Esophagus mucosa (tissue), 1 donor: ENCODE measurements around the gene RNF220. TPM values are rescaled to one million over a fixed set of nuclear protein-coding genes. Genes with fewer than 3 reads are reported as not detected.

ENCODE experiments used
- ATAC-seq: fragments of 200-7000 bp; cut with Tn5 transposase; one replicate; pipeline ENCODE4 v1.9.1; 2020
- total RNA-seq: library from RNA; stranded (reverse); gene quantifications from one replicate; pipeline ENCODE4 v1.2.4, GENCODE V29; 2023
- donor health status: DM: yes; HTN: yes; CAD: no.

Gene RNF220
- 29.4 TPM for total RNA-seq

DNA sequence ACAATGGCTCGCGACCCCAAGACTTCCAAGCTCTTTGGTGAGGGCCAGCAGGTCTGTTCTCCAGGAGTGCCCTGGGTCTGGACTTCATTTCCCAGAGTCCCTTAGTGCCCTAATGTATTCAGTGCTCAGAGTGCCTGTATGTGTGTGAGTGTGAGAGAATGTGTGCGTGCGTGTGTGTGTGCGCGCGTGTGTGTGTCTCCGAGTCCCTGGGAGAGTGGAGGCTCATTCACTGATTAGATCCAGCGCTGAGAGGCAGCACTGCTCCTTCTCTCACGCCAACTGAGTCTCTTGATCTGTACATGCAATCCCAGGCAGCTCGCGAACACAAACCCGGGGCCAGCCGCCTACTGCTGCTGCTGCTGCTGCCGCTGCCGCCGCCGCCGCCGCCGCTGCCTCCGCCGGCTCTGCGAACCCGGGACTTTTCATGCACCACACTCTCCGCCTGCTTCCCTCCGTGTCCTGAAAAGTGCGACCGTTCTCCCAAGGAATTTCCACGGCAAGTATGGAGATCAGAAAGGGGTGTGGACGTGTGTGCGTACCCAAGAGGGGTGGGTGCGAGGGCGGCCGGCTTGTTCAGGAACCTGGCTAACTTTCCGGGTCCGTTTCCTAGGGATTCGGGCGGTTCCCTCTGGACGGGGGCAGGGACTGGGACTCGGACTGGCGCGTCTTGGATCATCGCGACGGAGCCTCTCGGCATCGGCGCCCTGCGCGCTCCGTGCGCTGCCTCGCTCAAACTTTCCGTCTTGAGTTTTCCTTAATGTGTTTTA is at the start of gene RNF220:
RNF220 (plus strand) TSS at position 225 of the 767 bp plus-strand sequence.
- ATAC-seq = peak; percentile 67

DNA sequence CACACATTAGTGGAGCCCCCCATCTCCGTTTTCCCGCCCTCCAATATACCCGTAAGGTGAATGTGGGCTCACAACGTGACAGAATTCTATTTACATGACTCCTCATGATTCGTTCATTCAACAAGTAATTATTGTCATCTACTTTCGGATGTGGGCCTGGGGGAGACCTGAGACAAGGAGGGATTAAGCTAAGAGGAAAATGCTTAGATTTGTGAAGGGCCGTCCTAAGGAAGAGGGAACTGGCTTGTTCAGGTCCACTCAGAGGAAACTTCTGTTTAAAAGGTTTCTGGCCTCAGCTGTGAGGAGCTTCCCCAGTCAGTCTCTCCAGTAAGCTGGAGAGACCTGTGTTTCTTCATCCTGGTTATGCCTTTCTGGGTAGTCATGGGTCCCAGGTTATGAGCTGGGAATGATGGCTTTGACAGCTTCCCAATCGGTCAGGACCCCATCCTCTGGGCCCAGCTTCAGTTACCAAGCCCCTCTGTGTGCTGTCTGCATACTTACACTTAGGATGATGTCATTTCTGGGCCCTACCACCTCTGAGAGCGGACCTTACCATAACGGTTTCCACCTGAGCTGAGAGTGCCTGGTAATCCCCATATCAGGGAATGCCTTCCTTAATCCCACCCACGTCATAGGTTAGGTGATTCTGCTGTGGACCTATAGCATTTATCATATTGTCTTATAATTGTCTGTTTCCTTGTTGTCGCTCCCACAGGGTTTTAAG is 49.3 kb upstream of the RNF220 start:
- no peak for ATAC-seq

DNA sequence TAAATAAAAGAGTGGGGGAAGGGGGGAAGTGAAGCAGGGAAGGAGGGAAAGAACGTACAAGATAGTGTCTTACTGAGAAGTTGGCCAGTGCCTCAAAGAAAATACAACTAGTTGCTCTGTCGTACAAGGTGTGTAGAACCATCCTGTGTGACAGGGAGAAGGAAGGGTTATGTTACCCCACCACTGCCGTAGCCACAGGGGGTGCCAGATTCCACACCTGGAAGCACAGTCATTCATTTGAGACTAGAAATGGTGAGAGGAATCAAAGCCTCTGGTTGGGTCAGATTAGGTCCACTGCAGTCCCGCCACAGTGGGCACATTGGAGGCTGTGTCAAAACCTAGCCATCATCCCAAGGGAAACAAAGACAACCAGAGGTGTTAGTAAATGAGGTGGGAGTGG is 47.3 kb upstream of the RNF220 start:
- ATAC-seq = no peak

DNA sequence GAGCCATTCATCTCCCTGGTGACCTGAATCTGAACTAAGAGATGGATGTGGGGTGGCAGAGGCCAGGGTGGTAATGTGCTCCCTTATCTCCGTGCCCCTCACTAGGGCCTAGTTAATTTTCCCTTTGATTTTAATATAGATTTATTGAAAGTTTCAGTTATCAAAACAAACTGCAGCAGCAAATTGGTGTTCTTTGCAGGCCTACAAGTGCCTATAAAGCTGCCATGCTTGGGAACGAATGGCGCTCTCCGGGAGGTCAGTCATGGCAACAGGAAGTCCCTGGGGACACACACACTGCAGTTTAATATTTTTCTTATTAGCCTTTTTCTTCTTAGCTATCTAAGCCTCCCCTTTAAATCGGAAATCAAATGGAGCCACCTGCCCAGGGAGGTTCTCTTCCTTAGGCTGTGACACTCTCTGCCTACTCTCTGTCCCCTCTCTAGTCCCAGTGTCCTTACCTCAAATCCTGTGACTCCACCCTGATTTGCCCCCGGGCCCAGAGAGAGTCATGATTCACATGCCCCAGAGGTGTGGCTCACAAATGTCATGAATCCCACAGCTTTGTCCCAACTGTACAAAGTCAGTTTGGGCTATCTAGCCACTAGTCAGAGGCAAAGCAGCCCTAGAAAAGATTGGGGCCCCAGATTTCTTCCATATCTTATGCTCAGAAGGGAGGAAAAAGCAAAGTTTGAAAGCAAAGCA is 45.7 kb upstream of the RNF220 start:
- no peak for ATAC-seq

DNA sequence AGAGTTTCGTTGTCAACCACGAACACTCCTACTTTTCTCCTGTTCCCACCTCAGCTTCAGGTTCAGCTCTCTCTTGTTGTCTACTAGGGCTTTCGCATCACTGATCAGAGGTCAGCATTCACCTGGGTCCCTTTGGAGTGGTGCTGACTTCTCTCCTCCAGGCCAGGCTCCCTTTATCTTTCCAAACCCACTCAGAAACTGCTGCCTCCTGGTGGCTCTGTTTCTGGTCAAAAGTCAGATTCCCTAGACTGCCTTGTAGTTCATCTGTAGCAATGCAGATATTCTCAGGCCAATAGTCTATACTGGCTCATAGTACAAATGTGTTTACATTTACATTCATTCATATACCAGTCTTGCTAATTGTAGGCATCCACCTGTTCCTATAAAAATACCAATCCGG is 43.6 kb upstream of the RNF220 start:
- no peak for ATAC-seq

DNA sequence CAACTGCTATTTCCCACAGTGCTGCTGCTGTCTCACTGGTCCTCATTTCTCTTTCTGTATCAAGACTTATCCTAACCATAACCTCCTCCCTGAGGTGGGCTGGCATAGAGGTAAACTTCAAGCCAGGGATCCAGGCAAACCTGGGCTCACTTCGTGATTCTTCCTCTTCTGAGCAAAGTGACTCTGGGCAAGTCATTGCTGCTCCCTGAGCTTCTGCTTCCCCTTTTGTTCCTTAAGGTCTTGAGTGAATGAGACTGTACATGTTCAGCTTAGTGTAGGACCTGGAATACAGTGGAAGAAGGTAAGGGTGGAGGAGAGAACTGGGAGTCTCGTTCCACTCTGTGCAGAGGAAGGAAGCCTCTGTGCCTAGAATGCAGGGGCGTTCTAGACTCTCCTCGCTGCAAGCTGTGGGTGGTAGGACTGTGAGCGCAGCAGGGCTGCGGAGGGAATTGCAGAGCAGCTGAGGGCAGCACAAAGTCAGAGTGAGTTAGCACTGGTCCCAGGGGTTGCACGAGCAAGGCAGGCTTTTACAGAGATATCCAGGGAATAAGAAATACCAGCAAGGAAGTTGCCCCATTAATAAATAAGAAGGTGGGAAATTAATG is 38.6 kb upstream of the RNF220 start:
- ATAC-seq = no peak

DNA sequence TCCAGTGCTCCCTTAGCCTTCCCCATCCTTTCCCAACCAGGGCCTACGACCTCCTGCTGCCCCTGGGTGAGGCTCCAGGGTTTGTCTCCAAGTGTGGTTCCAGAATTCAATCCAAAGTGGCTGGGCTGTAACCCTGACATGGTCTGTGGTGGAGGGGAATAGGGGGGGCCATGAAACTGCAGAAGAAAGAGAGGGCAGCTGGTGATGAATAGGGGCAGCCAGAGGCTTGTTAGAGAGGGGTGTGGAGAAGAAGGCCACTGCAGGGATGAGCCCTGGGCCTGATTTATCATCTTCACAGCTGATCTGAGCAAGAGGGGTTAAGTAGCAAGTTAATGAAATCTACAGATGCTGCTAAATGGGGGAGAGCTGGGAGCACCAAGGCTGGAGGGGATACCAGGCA is 37.1 kb upstream of the RNF220 start:
- ATAC-seq = no peak

DNA sequence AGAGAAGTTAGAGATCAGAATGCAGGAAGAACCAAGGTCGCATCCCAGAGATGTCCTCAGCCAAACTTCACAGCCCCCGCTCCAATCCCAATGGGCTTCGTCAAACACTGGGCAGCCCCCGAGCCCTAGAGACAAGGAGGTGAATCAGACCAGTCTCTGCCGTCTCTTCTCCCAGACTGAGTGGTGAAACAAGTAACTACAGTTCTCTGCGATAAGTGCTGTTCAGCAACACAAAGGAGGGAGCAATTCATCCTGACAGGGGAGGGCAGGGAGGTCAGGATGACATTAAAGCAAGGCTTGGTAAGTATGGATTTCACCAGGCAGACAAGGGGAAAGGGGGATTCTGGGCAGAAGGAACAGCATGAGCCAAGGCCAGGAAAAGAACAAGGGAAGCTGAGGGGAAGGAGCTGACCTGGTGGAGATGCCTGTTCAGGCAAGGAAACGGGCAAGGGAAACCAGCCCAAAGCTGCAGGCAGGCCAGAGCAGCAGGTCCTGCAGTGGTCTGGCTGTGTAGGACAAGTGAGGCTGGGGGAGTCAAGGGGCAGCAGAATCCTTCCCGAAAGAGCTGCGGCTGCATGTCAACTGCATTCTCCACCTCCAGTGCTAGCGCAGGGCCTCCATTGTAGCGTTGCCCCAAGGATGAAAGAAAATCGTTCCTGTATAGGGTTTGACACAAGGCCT is 36.4 kb upstream of the RNF220 start:
- ATAC-seq = no peak

DNA sequence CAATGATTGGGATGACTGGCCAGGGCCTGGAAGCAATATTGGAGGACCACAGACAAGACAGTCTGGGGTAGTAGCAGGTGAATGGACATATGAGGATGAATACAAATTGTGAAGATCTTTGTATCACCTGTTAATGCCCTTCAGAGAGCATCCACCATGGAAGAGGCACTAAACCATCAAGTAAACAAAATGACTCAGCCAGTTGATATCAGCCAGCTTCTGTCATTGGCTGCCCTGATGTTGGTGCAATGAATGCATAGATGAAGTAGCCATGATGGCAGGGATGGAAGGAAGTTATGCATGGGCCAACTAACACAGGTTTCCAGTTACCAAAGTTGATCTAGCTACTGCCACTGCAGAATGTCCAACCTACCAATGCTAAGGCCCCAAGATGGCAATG is 33.8 kb upstream of the RNF220 start:
- ATAC-seq = no peak

DNA sequence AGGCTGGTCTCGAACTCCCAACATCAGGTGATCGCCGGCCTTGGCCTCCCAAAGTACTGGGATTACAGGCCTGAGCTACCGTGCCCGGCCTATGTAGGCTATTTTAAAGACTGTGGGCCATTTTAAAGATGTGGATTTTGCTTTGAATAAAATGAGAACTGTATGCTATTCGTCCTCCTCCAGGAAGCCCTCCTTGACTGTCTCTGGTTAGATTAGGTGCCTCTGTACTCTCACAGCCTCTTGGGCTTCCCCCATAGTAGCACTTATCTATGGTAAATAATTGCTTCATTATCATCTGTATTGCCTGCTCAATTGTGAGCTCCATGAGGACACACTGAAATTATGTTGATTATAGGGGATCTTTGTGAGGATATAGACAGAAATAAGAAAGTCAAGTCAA is 29.5 kb upstream of the RNF220 start:
- ATAC-seq = no peak

DNA sequence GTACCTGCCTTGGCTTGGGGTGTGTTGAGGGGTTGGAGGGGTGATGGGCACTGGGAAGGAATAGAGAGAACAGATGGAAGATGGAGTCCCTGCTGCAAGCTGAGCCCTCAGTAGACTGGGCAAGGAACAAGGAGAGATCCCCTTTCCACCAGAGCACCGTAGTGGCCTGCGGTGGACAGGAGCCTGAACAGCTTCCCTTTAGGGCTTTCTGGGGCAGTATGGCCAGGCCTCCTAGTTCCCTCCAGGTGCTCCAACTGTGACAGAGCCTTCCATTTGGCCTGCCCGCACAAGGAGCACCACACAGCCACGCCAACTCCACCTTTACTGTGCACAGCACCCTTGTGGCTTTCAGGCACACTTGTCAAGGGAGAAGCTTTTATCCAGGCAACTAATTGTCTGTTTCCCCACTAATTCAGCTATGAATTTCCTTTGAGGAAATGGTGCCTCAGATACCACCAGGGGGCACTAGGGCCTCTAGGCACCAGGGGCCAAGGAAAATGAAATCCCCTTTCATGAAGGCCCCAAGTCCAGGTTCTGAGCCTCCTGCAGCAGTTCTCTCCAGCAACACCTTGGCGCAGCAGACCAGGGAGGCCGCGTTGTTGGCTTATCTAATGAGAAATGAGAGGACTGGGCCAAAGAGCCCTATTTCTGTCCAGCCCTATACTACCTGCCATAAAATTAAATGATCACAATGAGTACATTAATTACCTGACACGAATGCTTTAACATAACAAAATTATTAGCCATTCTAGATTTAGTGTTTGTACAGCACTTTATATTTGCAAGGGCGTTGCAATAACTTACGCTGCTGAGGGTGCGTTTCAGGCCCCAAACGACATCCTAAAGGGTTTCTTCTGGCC is 26.9 kb upstream of the RNF220 start:
- ATAC-seq = no peak

DNA sequence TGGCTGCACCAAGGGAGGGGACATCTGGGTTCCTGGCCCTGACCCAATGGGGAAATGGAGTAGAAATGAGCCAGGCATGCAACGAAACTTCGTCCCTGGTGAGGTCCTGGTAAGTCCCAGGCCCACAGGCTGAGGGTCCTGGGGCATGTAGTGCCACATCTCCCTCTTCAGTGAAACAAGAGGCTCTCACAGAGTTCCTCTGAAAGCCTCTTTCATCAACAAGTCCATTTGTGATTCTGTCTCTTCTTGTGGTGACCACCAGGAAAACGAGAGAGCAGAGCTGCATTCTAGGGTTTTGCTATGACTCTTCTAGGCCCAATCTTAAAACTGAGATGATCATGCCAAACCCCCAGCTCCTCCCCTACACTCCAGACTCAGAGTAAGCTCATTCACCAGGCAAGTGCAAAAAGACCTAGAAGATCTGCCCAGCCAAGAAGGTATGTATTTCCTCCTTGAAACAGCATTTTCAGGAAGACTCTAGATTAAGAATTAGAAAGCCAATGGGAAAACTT is 24.3 kb upstream of the RNF220 start:
- ATAC-seq = no peak

DNA sequence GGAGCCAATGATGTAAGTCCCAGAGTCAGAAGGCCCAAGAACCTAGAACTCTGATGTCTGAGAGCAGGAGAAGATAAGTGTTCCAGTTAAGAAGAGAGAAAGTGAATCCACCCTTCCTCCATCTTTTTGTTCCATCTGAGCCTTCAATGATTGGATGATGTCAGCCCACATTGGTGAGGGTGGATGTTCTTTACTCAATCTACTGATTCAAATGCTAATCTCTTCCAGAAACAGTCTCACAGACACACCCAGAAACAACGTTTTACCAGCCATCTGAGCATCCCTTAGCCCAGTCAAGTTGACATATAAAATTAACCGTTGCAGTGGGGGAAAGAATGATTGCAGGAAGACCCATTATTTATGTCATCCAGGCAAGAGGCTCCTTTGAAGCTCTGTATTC is 16.5 kb upstream of the RNF220 start:
- no peak for ATAC-seq

DNA sequence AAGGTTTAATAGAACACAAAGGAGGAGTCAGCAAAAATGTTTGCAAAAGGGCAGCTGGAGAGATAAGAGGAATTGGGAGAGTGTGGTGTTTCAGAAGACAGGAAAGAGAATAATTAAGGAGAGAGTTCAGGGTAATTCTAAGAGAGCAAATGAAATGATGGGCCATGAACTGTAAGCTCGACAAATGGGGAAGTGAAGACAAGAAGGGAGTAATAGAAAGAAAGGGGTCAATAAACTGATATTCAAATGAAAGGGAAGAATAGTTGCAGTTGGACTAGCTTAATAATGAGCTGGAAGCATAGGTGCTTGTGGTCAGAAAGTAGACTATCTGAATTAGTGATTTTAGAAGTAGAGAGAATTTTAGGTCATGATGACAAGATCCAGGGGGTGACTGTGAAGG is 15.6 kb upstream of the RNF220 start:
- ATAC-seq = no peak

DNA sequence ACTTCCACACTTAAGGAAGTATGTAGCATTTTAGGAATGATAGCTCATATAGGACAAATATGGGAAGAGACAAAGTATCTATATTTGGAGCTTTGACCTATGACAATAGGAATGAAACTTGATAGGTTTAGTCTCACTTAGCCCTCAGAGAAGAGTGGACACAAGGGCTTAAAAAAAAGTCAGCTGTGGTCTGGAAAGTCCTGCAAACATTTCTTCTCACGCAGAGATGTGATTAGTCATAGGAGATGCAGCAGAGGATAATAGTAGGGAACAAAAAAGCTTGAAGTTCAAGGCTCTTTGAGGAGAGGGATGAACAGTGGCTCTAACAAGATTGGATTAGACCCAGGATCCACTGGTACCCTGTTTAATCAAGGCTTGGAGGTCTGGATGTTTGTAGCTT is 14.8 kb upstream of the RNF220 start:
- no peak for ATAC-seq

DNA sequence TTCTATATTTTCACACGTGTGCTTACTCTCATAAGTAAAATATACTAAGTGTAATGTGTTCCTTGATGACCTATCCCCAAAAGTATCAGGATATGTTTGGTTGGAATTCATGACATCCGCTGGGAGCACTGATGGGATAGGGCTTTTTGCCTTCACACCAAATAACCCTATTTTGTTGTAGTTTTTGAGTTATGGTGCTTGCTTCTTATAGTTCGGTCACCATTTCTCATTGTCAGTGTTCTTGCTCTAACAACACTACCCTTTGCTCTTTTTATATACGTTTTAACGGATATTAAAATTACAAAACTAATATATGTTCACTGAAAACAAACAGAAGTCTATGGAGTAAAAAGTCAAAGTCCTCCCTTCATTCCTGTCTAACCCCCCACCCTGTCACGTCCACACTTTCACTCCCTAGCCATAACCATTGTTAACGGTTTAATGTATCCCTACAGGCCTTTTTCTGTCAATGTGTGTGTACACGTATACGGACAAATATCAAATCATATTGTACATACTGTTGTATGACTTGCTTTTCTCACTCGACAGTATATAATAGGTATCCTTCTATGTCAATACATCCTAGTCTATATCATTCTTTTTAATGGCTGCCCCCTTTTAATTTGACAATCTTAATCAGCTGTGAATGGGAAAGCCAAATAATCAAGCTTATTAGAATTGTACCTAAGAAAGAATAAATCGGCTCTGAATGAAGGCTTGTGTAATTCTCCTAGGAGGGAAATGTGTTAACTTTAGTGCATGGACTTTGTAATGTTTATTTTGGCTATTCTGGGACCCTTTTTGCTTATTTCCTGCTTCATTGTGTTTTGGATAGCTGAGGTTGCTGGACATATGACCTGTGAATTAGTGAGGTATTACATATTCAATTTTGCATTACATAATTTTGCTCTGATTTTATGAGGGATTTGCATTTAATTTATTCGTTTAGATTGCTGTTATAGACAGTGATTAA is 3.5 kb upstream of the RNF220 start:
- ATAC-seq = no peak

DNA sequence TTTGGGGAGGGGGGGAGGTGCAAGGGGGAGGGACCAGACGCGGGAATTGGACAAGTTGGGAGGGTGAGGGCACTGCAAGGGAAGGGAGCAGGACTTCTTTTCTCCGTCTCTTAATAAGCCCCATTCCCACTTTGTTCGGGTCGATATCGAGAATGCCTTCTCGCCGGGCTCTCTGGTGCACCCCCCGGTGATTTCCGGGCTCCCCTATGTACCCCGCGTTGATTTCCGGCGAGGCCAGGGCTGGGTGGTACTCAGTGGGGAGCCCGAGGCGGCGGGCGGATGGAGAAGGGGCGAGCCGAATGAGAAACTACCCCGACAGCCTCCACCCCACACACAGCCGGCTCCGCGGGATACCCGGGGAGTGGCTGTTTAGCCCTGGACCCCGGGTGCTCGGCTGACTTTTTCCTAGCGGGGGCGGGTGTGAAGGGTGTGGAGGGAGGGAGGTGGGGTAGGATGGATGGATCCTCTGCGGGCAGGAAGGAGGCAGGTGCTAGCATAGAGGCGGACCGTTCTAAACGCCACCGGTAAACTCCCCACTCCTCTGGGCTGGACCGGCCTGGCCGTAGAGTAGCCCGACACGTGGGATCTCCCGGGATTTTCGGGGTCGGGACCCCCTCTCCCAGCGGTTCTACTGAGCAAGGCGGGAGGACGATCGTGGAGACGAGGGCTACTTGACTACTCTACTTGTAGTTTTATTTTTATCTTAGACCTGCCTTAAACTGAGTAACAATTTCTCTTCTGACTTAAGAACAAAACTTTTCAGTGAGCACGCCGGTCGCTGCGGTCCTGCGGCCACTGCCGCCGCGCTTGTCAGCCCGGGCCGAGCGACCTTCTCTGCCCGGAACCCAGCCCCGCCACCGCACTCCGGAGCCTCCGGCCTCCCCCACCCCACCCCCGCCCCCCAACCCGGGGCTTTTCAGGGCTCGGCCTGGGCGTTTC is 1.0 kb downstream of the RNF220 start:
- ATAC-seq = peak; percentile 52

DNA sequence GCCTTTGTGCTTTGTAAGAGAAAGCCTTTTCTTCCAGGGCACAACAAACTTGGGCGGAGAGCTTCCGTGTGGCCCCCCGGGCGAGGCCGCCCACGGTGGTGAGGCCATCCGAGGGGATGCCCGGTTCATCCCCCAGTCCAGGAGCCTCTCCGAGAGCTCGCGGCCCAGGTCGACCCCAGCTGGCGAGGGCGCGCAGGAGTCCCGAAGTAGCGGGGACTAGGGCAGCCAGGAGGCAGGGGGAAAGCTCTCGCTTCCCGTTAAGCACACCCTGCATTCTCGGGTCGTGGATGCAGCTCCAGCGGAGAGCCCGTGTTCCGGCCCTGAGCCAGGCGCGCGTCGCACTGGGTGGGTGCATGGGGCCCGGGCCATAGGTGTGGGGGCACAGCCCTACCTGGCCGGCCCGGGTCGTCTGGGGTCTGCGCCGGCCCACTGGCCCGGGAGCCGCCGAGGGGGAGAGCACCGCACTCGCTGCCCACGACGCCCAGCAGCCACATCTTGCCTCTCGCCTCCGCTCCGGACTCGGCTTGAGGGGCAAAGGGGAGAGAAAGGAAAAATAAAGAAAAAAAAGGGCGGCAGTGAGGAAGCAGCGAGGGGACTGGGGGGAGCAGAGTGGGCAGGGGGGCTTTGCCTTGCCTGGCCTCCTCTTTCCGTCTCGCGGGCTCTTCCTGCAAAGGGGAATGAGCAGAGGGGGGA is 1.8 kb downstream of the RNF220 start:
- ATAC-seq = peak; percentile 43
